ENCODE measurements around the gene CMIP. TPM values are rescaled to one million over a fixed set of nuclear protein-coding genes. Genes with fewer than 3 reads are reported as not detected.

Gene CMIP
- total RNA-seq, 4 donors from 2014 or later = 40.0 to 69.6 (median 47.0) TPM

- Histone ChIP-seq H3K9me3 (no peaks in the 10 kb centered on the region), H3K4me3 (no peak overlapping the region), H3K27ac (peak overlapping the region in 2 of 4 donors; percentile 40 to 67), H3K36me3 (no peaks in the 10 kb centered on the region), H3K27me3 (no peaks in the 10 kb centered on the region), H3K4me1 (peaks cover 4 to 12% (median 11%) of the 10 kb centered on the region in 4 donors)
- intact Hi-C loops (cut with DNase I; ENCODE audit: low total_unique reads) = loop anchor here (10.0 kb wide), 3 partner anchors 367 to 697 kb away; partner anchors contain the start of gene ATMIN
- 91 to 96% methylated on average over 8 of the region's 8 CpGs for WGBS, 2 donors (ENCODE audit: low coverage in 1 of 2)
- in situ Hi-C loops (cut with MboI; ENCODE audit: low pct_ligation_motif_present in 1 of 4, low pct_unique_long_range_greater_than_20kb in 1 of 4, low sequenced_read_pairs in 3 of 4) = loop anchor here in 3 of 4 donors (10.0 to 25.0 kb wide), 5 partner anchors 369 to 1194 kb away; partner anchors contain the start of genes ATMIN (in 3 of the 3) and DYNLRB2 (in 1 of the 3)
- TF ChIP-seq EP300 (IDR thresholded peaks at IDR 0.05; ENCODE audit: low read depth) (no peak), POLR2AphosphoS5 (IDR thresholded peaks at IDR 0.05) (no peak), CTCF (IDR thresholded peaks at IDR 0.05) (no peak), POLR2A (IDR thresholded peaks at IDR 0.05) (no peak)
- no peak for DNase-seq
These were observed 287.0 kb downstream of the CMIP start for GRCh38 chr16:81731649-81732048.

DNA sequence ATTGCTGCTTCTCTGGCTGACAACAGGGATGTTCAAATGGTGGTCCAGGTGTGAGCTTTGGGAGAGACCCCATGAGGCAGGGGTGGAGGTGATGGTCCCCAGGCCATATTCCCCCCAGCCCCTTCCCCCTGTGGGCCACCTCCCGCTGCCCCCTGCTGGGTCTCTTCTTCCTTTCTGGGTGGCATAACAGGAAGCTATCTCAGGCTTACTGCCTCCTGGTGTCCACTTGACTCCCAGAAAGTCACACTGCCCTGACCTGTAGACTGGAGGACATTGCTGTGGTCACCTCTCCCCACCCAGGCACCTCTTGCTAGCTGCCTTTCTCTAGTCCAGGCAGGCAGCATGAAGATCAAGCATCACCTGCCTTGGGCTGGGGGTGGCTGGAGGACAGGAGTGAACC, 288.1 kb downstream of the CMIP start:
- peaks cover 4 to 16% (median 13%) of the 10 kb centered on the region in 4 donors for H3K4me1 ChIP-seq
- intact Hi-C loops (cut with DNase I; ENCODE audit: low total_unique reads) (loop anchor here (10.0 kb wide), 3 partner anchors 368 to 698 kb away; partner anchors contain the start of gene ATMIN), in situ Hi-C loops (cut with MboI; ENCODE audit: low pct_ligation_motif_present in 1 of 4, low pct_unique_long_range_greater_than_20kb in 1 of 4, low sequenced_read_pairs in 3 of 4) (loop anchor here in 3 of 4 donors (10.0 to 25.0 kb wide), 5 partner anchors 370 to 1195 kb away; partner anchors contain the start of genes ATMIN (in 3 of the 3) and DYNLRB2 (in 1 of the 3))
- H3K27me3 ChIP-seq = no peaks in the 10 kb centered on the region
- H3K4me3 ChIP-seq = no peak overlapping the region
- no peak for DNase-seq
- no peaks in the 10 kb centered on the region for H3K9me3 ChIP-seq
- H3K36me3 ChIP-seq = no peaks in the 10 kb centered on the region
- TF ChIP-seq POLR2AphosphoS5 (IDR thresholded peaks at IDR 0.05) (no peak), CTCF (IDR thresholded peaks at IDR 0.05) (no peak), POLR2A (IDR thresholded peaks at IDR 0.05) (no peak), EP300 (IDR thresholded peaks at IDR 0.05; ENCODE audit: low read depth) (no peak)
- WGBS, 2 donors (ENCODE audit: low coverage in 1 of 2) = 100% methylated on average over 1 of the region's 1 CpG
- no peak overlapping the region for H3K27ac ChIP-seq

DNA sequence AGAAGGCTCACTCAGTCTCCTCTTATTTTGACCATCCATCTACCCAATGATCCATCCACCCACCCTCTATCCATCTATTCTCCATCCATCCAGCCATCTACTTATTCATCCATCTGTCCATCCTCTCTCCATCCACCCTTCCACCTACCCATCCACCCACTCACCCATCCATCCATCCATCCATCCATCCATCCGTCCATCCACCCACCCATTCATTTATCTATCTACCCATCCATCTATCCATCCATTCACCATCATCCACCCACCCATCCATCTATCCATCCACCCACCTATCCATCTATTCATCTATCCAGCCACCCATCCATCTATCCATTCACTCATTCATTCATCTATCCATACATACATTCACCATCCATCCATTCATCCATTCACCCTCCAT, 288.7 kb downstream of the CMIP start:
- no peak for DNase-seq
- H3K27me3 ChIP-seq = no peaks in the 10 kb centered on the region
- TF ChIP-seq CTCF (IDR thresholded peaks at IDR 0.05) (no peak), POLR2AphosphoS5 (IDR thresholded peaks at IDR 0.05) (no peak), EP300 (IDR thresholded peaks at IDR 0.05; ENCODE audit: low read depth) (no peak), POLR2A (IDR thresholded peaks at IDR 0.05) (no peak)
- no peaks in the 10 kb centered on the region for H3K36me3 ChIP-seq
- no peak overlapping the region for H3K27ac ChIP-seq
- H3K4me1 ChIP-seq = peaks cover 4 to 22% (median 19%) of the 10 kb centered on the region in 4 donors
- no peaks in the 10 kb centered on the region for H3K9me3 ChIP-seq
- intact Hi-C loops (cut with DNase I; ENCODE audit: low total_unique reads) (loop anchor here (10.0 kb wide), 3 partner anchors 368 to 698 kb away; partner anchors contain the start of gene ATMIN), in situ Hi-C loops (cut with MboI; ENCODE audit: low pct_ligation_motif_present in 1 of 4, low pct_unique_long_range_greater_than_20kb in 1 of 4, low sequenced_read_pairs in 3 of 4) (loop anchor here in 3 of 4 donors (10.0 to 25.0 kb wide), 5 partner anchors 371 to 1196 kb away; partner anchors contain the start of genes ATMIN (in 3 of the 3) and DYNLRB2 (in 1 of the 3))
- H3K4me3 ChIP-seq = no peak overlapping the region
- whole genome bisulfite sequencing, 2 donors (ENCODE audit: low coverage in 1 of 2) = 86 to 100% methylated on average over 1 of the region's 1 CpG

GRCh38 chr16:81734632-81735434, 290.2 kb downstream of the CMIP start:
- intact Hi-C loops (cut with DNase I; ENCODE audit: low total_unique reads) = loop anchor here (10.0 kb wide), 3 partner anchors 370 to 700 kb away; partner anchors contain the start of gene ATMIN
- Histone ChIP-seq H3K27ac (no peak overlapping the region), H3K36me3 (no peaks in the 10 kb centered on the region), H3K4me3 (no peak overlapping the region), H3K4me1 (peaks cover 4 to 24% (median 20%) of the 10 kb centered on the region in 4 donors), H3K27me3 (no peaks in the 10 kb centered on the region), H3K9me3 (no peaks in the 10 kb centered on the region)
- in situ Hi-C loops (cut with MboI; ENCODE audit: low pct_ligation_motif_present in 1 of 4, low pct_unique_long_range_greater_than_20kb in 1 of 4, low sequenced_read_pairs in 3 of 4) = loop anchor here in 3 of 4 donors (10.0 to 25.0 kb wide), 5 partner anchors 373 to 1198 kb away; partner anchors contain the start of genes ATMIN (in 3 of the 3) and DYNLRB2 (in 1 of the 3)
- TF ChIP-seq CTCF (IDR thresholded peaks at IDR 0.05) (no peak), EP300 (IDR thresholded peaks at IDR 0.05; ENCODE audit: low read depth) (no peak), POLR2A (IDR thresholded peaks at IDR 0.05) (no peak), POLR2AphosphoS5 (IDR thresholded peaks at IDR 0.05) (no peak)
- 90% methylated on average over 6 of the region's 6 CpGs; no CpG with 5 or more reads in 1 of the 2 donors for WGBS, 2 donors (ENCODE audit: low coverage in 1 of 2)
- no peak for DNase-seq

Measured in transverse colon (tissue), 4 donors.